ENCODE measurements around the gene CNTNAP2.

DNA sequence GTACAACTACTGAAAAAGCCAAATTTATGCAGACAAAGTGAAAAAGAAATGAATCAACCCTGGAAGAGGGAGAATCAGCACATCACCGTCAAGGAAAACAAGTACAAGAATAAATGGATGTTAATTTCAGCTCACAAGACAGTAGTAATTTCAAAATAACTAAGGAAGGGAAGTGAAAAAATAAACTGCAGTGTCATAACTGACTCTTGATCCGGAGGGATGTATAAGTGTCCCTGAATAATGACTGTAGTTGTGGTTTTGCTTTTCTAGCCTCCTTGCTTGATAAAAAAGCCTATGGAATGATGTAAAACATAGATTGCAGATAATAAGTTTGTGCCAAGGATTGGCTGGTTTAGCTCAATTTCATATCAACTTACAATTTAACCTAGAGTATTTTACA, 1752.9 kb downstream of the CNTNAP2 start:
- TF ChIP-seq, protein P1, sequence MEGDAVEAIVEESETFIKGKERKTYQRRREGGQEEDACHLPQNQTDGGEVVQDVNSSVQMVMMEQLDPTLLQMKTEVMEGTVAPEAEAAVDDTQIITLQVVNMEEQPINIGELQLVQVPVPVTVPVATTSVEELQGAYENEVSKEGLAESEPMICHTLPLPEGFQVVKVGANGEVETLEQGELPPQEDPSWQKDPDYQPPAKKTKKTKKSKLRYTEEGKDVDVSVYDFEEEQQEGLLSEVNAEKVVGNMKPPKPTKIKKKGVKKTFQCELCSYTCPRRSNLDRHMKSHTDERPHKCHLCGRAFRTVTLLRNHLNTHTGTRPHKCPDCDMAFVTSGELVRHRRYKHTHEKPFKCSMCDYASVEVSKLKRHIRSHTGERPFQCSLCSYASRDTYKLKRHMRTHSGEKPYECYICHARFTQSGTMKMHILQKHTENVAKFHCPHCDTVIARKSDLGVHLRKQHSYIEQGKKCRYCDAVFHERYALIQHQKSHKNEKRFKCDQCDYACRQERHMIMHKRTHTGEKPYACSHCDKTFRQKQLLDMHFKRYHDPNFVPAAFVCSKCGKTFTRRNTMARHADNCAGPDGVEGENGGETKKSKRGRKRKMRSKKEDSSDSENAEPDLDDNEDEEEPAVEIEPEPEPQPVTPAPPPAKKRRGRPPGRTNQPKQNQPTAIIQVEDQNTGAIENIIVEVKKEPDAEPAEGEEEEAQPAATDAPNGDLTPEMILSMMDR (conservative IDR thresholded peaks at IDR 0.05) = no peak
- no peak for TF ChIP-seq ZFX (IDR thresholded peaks at IDR 0.05)

Data from C4-2B (cell line).